HUES48 (cell line): ENCODE results near the gene KCNIP3.
A peak's percentile ranks its signal among the peaks of the same experiment; 100 is the strongest.

Experiments used
- H3K27ac ChIP-seq: one replicate; pipeline ENCODE4 v1.7.0; 2013; ENCODE audit warnings: low read depth, low read length, inconsistent platforms
- H3K27me3 ChIP-seq: 2 replicates; pipeline ENCODE4 v1.6.1; 2013; ENCODE audit warnings: mild to moderate bottlenecking, low read length; ENCODE audit not compliant: control insufficient read depth, insufficient read depth
- H3K36me3 ChIP-seq: 2 replicates; pipeline ENCODE4 v1.6.1; 2013; ENCODE audit warnings: low read length; ENCODE audit not compliant: control insufficient read depth, insufficient read depth
- H3K4me1 ChIP-seq: 2 replicates; pipeline ENCODE4 v1.6.1; 2013; ENCODE audit warnings: mild to moderate bottlenecking, low read length; ENCODE audit not compliant: control insufficient read depth, insufficient read depth
- H3K4me3 ChIP-seq: 2 replicates; pipeline ENCODE4 v1.5.1; 2013; ENCODE audit warnings: mild to moderate bottlenecking, low read depth, low read length
- H3K9ac ChIP-seq: 2 replicates; pipeline ENCODE4 v1.6.1; 2013; ENCODE audit warnings: mild to moderate bottlenecking, low read depth, low read length, moderate library complexity
- H3K9me3 ChIP-seq: 2 replicates; pipeline ENCODE4 v1.6.1; 2013; ENCODE audit warnings: low read length; ENCODE audit not compliant: control insufficient read depth, insufficient read depth

The KCNIP3 gene

DNA sequence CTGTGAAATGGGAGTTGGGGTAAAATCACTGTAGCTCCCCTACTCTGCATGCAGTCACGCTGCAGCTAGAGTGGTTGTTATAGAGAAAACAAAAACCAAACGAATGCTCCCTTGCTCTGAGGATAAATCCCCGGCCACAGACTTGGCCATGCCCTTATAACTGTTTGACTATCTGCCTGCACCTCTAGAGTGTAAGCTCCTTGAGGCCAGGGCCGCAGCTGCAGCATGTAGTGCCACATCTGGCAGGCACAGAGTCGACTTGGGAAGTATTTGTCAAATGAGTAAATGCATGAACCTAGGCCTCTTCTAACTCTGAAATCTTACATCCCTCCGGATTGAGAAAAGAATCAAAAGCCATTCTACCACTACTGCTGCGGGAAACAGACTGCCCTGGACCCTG is 35.9 kb downstream of the KCNIP3 start:
- H3K9me3 ChIP-seq = no peaks in the 10 kb centered on the region
- H3K27me3 ChIP-seq = no peaks in the 10 kb centered on the region; the same call in 1 of the 2 replicates
- no peak overlapping the region for H3K27ac ChIP-seq
- H3K4me3 ChIP-seq = no peak overlapping the region
- H3K4me1 ChIP-seq = no peaks in the 10 kb centered on the region
- no peaks in the 10 kb centered on the region for H3K36me3 ChIP-seq
- no peak overlapping the region for H3K9ac ChIP-seq

DNA sequence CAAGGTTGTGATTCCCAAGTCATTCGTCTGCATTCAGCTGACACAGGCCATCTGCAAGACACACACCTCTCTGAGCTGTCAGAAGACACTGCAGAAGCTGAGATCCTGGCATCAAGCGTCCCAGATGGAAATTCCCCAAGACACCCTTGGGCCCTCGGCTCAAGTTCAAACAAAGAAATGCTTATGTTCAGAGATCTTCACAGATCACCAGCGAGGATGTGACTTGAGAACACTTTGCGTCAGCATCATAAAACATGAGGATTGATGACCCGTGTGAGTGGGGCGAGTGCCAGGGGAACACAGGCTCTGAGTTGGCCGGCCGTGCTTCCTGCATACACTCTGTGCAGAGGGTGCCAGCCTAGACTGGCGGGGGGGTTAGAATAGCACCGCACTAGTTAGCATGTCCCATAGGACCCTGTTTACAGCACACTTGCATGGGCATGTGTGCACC is 36.8 kb downstream of the KCNIP3 start:
- Histone ChIP-seq H3K4me1 (no peaks in the 10 kb centered on the region), H3K9me3 (no peaks in the 10 kb centered on the region), H3K9ac (no peak overlapping the region), H3K27ac (no peak overlapping the region), H3K36me3 (no peaks in the 10 kb centered on the region), H3K4me3 (no peak overlapping the region), H3K27me3 (no peaks in the 10 kb centered on the region; the same call in 1 of the 2 replicates)

DNA sequence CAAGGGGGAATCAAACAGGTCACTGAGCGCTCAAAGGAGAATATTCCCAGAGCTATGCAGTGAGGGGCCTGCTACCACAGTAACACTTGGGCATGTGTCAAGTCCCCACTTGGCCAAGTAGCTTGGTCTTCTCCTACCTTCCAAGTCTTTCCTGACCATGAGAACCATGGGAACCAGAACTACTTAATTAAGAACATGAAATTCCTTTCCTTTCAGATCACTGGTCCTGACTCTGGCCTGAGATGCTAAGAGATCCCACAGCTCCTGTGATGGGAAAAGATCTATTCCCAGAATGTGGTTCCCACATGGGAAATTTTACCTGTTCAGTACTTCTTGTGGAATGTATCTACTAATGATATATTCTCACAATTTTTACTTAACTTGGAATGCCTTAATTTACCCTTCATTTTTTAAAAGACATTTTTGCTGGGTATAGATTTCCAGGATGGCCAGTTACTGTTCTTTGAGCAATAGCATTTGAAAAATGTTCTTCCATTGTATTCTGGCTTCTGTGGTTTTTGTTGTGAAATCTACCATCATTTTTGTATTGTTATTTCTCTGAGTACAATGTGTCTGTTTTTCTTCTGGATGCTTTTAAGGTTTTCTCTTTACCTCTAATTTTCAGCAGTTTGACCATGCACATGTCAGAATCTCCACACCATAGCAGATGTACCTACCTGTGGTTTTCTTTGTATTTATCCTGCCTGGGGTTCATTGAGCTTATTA is 37.9 kb downstream of the KCNIP3 start:
- no peak overlapping the region for H3K27ac ChIP-seq
- no peaks in the 10 kb centered on the region for H3K36me3 ChIP-seq
- no peaks in the 10 kb centered on the region; the same call in 1 of the 2 replicates for H3K27me3 ChIP-seq
- H3K9ac ChIP-seq = no peak overlapping the region
- H3K9me3 ChIP-seq = no peaks in the 10 kb centered on the region
- no peaks in the 10 kb centered on the region for H3K4me1 ChIP-seq
- H3K4me3 ChIP-seq = no peak overlapping the region

DNA sequence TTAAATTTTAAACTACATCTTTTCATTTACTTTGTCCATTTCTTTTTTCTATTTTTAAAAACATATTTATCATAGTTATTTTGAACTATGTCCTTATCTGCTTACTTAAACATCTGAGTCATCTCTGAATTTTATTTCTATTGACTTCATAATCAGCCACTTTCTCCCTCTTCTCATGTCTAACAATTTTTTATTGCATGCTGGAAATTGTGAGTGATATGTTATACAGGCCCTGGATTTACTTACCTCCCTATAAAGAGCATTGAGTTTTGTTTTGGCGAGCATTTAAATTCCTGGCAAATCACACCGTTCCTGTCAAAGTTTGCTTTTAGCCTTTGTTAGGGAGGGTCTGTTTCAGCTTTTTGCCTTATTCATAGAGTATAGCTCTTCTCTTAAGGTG is 39.3 kb downstream of the KCNIP3 start:
- Histone ChIP-seq H3K27me3 (peaks cover 9% of the 10 kb centered on the region; the same call in 1 of the 2 replicates), H3K4me1 (no peaks in the 10 kb centered on the region), H3K9ac (no peak overlapping the region), H3K9me3 (no peaks in the 10 kb centered on the region), H3K4me3 (no peak overlapping the region), H3K36me3 (no peaks in the 10 kb centered on the region), H3K27ac (no peak overlapping the region)

DNA sequence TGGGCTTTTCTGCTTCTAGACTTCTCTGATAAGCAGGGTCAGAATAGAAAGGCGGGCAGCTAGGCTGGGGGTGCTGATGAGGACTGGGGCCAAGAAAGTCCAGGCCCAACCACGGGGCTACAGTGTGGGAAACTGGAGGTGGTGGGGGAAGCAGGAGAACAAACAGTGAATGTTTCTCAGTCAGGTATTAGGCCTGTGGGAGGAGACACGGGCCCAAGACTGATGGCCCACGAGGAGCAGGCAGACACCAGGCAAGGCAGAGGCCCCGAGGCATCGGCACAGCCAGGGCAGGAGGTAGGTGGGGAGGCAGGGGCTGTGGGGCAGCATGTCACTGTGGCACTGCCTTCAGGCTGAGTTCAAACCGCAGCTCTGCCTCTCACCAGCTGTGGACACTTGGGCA is 40.7 kb downstream of the KCNIP3 start:
- Histone ChIP-seq H3K9me3 (no peaks in the 10 kb centered on the region), H3K27ac (no peak overlapping the region), H3K9ac (no peak overlapping the region), H3K36me3 (no peaks in the 10 kb centered on the region), H3K4me1 (no peaks in the 10 kb centered on the region), H3K4me3 (no peak overlapping the region), H3K27me3 (peaks cover 22% of the 10 kb centered on the region)

DNA sequence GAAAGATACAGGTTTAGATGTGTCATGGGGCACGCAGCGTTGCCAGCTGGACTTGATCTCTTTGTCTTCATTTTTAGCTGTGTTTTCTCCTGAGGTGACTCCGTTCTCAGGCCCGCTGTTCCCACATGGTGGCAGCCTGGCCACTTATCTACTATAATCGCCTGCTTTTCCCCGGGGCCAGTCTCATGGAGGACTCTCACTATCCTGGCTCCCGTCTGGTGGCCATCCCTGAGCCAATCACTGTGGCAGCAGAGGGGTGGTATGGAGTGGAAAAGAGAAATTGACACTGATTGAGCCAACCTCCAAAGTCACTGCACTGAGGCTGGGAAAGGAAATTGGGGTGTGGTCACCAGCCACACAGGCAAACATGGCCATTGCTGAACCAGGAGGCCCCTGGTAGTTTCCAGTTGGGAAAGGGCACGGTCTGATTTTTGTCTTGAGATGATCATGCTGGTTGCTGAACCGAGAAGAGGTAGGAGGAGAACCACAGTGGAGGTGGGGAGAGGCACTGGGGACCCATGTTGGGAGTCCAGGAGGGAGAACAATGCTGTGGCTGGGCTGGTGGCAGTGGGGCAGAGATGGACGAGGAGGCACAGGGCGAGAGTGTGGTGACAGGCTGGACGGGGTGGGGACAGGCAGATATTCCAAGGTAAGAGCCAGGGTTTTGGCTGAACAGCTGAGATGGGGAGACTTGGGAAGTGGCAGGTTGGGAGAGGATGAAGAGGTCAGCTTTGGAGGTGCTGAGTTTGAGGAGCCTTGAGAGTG is 45.6 kb downstream of the KCNIP3 start:
- no peak overlapping the region for H3K27ac ChIP-seq
- H3K4me1 ChIP-seq = no peaks in the 10 kb centered on the region
- H3K36me3 ChIP-seq = no peaks in the 10 kb centered on the region
- no peak overlapping the region for H3K9ac ChIP-seq
- H3K9me3 ChIP-seq = no peaks in the 10 kb centered on the region
- no peak overlapping the region for H3K4me3 ChIP-seq
- H3K27me3 ChIP-seq = peaks cover 67% of the 10 kb centered on the region

DNA sequence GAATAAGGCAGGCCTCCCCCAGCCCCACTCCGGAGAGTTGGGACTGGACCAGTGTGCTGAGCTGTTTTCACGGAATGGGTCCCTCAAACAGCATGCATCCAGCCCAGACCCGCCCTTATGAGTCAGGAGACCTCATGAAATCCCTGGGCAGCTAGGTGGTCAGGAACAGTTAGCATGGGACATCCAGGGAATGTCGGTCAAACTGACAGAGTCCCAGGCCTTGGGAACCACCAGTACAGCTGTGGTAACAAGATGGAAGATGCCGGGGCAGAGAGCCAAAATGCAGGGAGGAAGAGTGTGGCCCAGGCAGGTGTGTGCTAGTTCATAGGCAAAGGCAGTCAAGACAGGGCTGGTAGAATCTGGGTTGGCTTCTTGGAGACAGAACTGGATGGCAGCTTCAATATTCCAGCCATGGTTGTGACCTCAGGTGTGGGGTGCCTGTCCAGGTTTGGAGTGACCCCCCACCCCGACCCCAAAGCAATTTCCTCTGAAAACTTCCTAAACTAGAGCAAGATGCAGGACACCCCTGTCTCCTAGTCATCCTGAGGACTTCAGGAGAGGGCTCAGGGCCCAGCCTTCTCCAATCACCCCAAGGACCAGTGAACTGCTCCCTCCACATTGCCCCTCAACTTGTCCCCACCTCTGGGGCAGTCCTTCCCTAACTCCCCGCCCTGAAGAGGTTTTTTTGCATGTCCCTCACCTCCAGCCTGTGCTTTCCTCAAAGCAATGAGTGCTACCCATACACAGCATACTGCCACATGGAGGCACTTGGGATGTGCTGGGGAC is 46.5 kb downstream of the KCNIP3 start:
- no peak overlapping the region for H3K9ac ChIP-seq
- no peaks in the 10 kb centered on the region for H3K36me3 ChIP-seq
- H3K27ac ChIP-seq = no peak overlapping the region
- no peaks in the 10 kb centered on the region for H3K4me1 ChIP-seq
- H3K9me3 ChIP-seq = no peaks in the 10 kb centered on the region
- H3K4me3 ChIP-seq = no peak overlapping the region
- H3K27me3 ChIP-seq = peaks cover 76% of the 10 kb centered on the region

- Histone ChIP-seq H3K4me1 (no peaks in the 10 kb centered on the region), H3K4me3 (no peak overlapping the region), H3K9me3 (no peaks in the 10 kb centered on the region), H3K27ac (no peak overlapping the region), H3K36me3 (no peaks in the 10 kb centered on the region), H3K27me3 (peaks cover 81% of the 10 kb centered on the region), H3K9ac (no peak overlapping the region)
Observed at GRCh38 chr2:95344215-95344583, 47.1 kb downstream of the KCNIP3 start.

- peaks cover 86% of the 10 kb centered on the region for H3K27me3 ChIP-seq
Observed at GRCh38 chr2:95344656-95345055, 47.5 kb downstream of the KCNIP3 start.

GRCh38 chr2:95345081-95345562 is 48.0 kb downstream of the KCNIP3 start:
- Histone ChIP-seq H3K4me3 (peak overlapping the region; percentile 69), H3K9ac (no peak overlapping the region), H3K27me3 (peaks cover 89% of the 10 kb centered on the region)

More at GRCh38 chr2:95344656-95345055, 47.5 kb downstream of the KCNIP3 start:
- Histone ChIP-seq H3K9me3 (no peaks in the 10 kb centered on the region), H3K4me3 (no peak overlapping the region), H3K9ac (no peak overlapping the region), H3K36me3 (no peaks in the 10 kb centered on the region), H3K4me1 (no peaks in the 10 kb centered on the region), H3K27ac (no peak overlapping the region)

More at GRCh38 chr2:95345081-95345562, 48.0 kb downstream of the KCNIP3 start:
- no peak overlapping the region for H3K27ac ChIP-seq
- no peaks in the 10 kb centered on the region for H3K36me3 ChIP-seq
- H3K4me1 ChIP-seq = no peaks in the 10 kb centered on the region
- no peaks in the 10 kb centered on the region for H3K9me3 ChIP-seq
